B cell (primary cell): Measurements from ENCODE around the gene PRX. TPM values are rescaled to one million over a fixed set of nuclear protein-coding genes. Genes with fewer than 3 reads are reported as not detected.

Experiments used
- ATAC-seq: fragments of 200-7000 bp; cut with Tn5 transposase; one replicate; pipeline ENCODE4 v1.10.0; 2021; ENCODE audit warnings: low read depth, mild to moderate bottlenecking, moderate number of reproducible peaks, moderate library complexity
- CTCF ChIA-PET: fragments of 350-600 bp; sonication (Branson Sonifier 250); formaldehyde crosslinking; loops from one replicate; lab custom pipeline; 2021; ENCODE audit warnings: antibody characterized with exemption, inconsistent platforms; lab: Charles Lee
- POLR2A ChIA-PET: fragments of 350-600 bp; sonication (Branson Sonifier 250); formaldehyde crosslinking; loops from one replicate; lab custom pipeline; 2021; ENCODE audit warnings: antibody characterized with exemption; lab: Charles Lee
- DNase-seq: peaks from one replicate; pipeline ENCODE4 v3.0.0; 2013
- H2AFZ ChIP-seq: 2 replicates; pipeline ENCODE4 v1.6.1; 2012; ENCODE audit warnings: mild to moderate bottlenecking, low read depth, low read length; ENCODE audit not compliant: insufficient read depth, poor library complexity, severe bottlenecking
- H3K27ac ChIP-seq, 2 donors: 1 replicate in 1 of 2; 2 replicates in 1 of 2; pipeline ENCODE4 v1.5.1; 2012 to 2013; ENCODE audit warnings: low read length in 2 of 2, mild to moderate bottlenecking in 2 of 2, moderate library complexity in 1 of 2
- H3K27me3 ChIP-seq, 4 experiments: fragments of 200-600 bp in 1 of 4; sonication (generic) in 1 of 4; replicated peaks in 1 of 4; 1 replicate in 2 of 4; 2 replicates in 2 of 4; pipeline versions ENCODE4 v1.6.1 to v1.7.0; 2013 to 2016; ENCODE audit warnings: low read length in 3 of 4, mild to moderate bottlenecking in 2 of 4, mixed read lengths in 1 of 4, moderate library complexity in 1 of 4; ENCODE audit not compliant: insufficient read depth in 4 of 4, control insufficient read depth in 3 of 4; ENCODE audit errors: control extremely low read depth in 1 of 4
- H3K36me3 ChIP-seq, 2 experiments: replicated peaks in 1 of 2; 1 replicate in 1 of 2; 2 replicates in 1 of 2; pipeline versions ENCODE4 v1.6.1 to v1.7.1; 2013; ENCODE audit warnings: low read length in 1 of 2; ENCODE audit not compliant: insufficient read depth in 2 of 2, control insufficient read depth in 1 of 2; ENCODE audit errors: control extremely low read depth in 1 of 2, extremely low read depth in 1 of 2
- H3K4me1 ChIP-seq, 2 donors: fragments of 200-600 bp in 1 of 2; sonication (generic) in 1 of 2; 1 replicate in 1 of 2; 2 replicates in 1 of 2; pipeline versions ENCODE4 v1.5.1 to v1.6.1; 2013 to 2017; ENCODE audit warnings: low read length in 2 of 2; ENCODE audit not compliant: control insufficient read depth in 2 of 2, insufficient read depth in 2 of 2
- H3K4me2 ChIP-seq: replicated peaks from 2 replicates; pipeline ENCODE3; 2012; ENCODE audit warnings: mild to moderate bottlenecking, low read depth, low read length; ENCODE audit not compliant: poor library complexity, severe bottlenecking
- H3K4me3 ChIP-seq, 5 experiments: fragments of 200-600 bp in 1 of 5; sonication (generic) in 1 of 5; 1 replicate in 3 of 5; 2 replicates in 2 of 5; pipeline versions ENCODE4 v1.5.1 to v1.7.0; 2011 to 2016; ENCODE audit warnings: low read length in 4 of 5, mild to moderate bottlenecking in 4 of 5, low read depth in 2 of 5, control low read depth in 1 of 5, moderate library complexity in 1 of 5; ENCODE audit not compliant: insufficient read depth in 1 of 5; ENCODE audit errors: control extremely low read depth in 1 of 5, extremely low read depth in 1 of 5
- H3K79me2 ChIP-seq: fragments of 200-600 bp; sonication (generic); one replicate; pipeline ENCODE4 v1.6.0; 2016; ENCODE audit warnings: low read length; ENCODE audit not compliant: control insufficient read depth, insufficient read depth
- H3K9ac ChIP-seq: fragments of 200-600 bp; sonication (generic); 2 replicates; pipeline ENCODE4 v1.6.1; 2017; ENCODE audit warnings: mild to moderate bottlenecking, low read length, moderate library complexity
- H3K9me3 ChIP-seq, 3 donors: one replicate each; pipeline versions ENCODE4 v1.6.1 to v1.7.1; 2013; ENCODE audit warnings: low read length in 2 of 3; ENCODE audit not compliant: control insufficient read depth in 2 of 3, insufficient read depth in 1 of 3; ENCODE audit errors: control extremely low read depth in 1 of 3
- H4K20me1 ChIP-seq: 2 replicates; pipeline ENCODE4 v1.6.0; 2012; ENCODE audit warnings: mild to moderate bottlenecking, low read length; ENCODE audit not compliant: insufficient read depth, control insufficient read depth, poor library complexity, severe bottlenecking
- H3K27ac Mint-ChIP-seq: one replicate; pipeline ENCODE4 v1.8.0; 2021; ENCODE audit warnings: mixed read lengths
- H3K27me3 Mint-ChIP-seq: one replicate; pipeline ENCODE4 v1.8.0; 2021; ENCODE audit warnings: mixed read lengths
- H3K4me1 Mint-ChIP-seq: one replicate; pipeline ENCODE4 v1.8.0; 2021; ENCODE audit warnings: mixed read lengths
- H3K4me3 Mint-ChIP-seq: one replicate; pipeline ENCODE4 v1.8.0; 2021; ENCODE audit warnings: mixed read lengths
- H3K9me3 Mint-ChIP-seq: one replicate; pipeline ENCODE4 v1.8.0; 2022; ENCODE audit warnings: mixed read lengths; ENCODE audit not compliant: insufficient read depth
- CTCF ChIP-seq: fragments of 200-600 bp; IDR thresholded peaks from one replicate; pipeline ENCODE4 v1.8.0; 2022; ENCODE audit warnings: antibody characterized with exemption, mild to moderate bottlenecking
- EZH2 ChIP-seq: IDR thresholded peaks from 2 replicates; pipeline ENCODE4 v1.6.1; 2012; ENCODE audit warnings: borderline replicate concordance, low read depth, mild to moderate bottlenecking, moderate library complexity, low read length; ENCODE audit not compliant: insufficient read depth, poor library complexity, severe bottlenecking
- WGBS: methylation state at CpG from one replicate; pipeline ENCODE4 v1.1.5; 2013; ENCODE audit warnings: missing lambda C conversion rate; ENCODE audit not compliant: insufficient coverage; 5-methylcytosine and 5-hydroxymethylcytosine counted together
- intact Hi-C: fragments of 100-400 bp; cut with micrococcal nuclease; formaldehyde crosslinking; loops from one replicate; pipeline ENCODE4 v1.10.0; 2022
- polyA minus RNA-seq: library from RNA; depleted of rRNA, polyadenylated mRNA; stranded (reverse); fragments of >200 nt; gene quantifications from 2 replicates; pipeline ENCODE4 v1.2.3, GENCODE V29; 2012
- polyA plus RNA-seq: library from polyadenylated mRNA; depleted of rRNA; stranded (reverse); fragments of >200 nt; gene quantifications from 2 replicates; pipeline ENCODE4 v1.2.3, GENCODE V29; 2012
- total RNA-seq, 2 donors: library from RNA; stranded (reverse); fragments of 120-200 nt in 1 of 2; gene quantifications; 1 replicate in 1 of 2; 2 replicates in 1 of 2; pipeline versions ENCODE4 v1.2.3 to v1.2.4, GENCODE V29; 2013 to 2022

PRX gene
- total RNA-seq = 2.5 and 3.5 TPM in 2 replicates
- total RNA-seq (2013) = 1.2 TPM
- 0.68 and 1.1 TPM in 2 replicates for polyA plus RNA-seq
- polyA minus RNA-seq = 1.00 and 1.2 TPM in 2 replicates

- no peak within 1 kb of the TSS for H3K27ac ChIP-seq
- TF ChIP-seq EZH2 (no peak), CTCF (no peak)
- no peaks in the 10 kb centered on the region for H3K36me3 ChIP-seq
- H2AFZ ChIP-seq = no peak within 1 kb of the TSS
- H3K4me2 ChIP-seq = no peak within 1 kb of the TSS
- Mint-ChIP-seq H3K9me3 (no peaks in the 10 kb centered on the region), H3K27me3 (no peaks in the 10 kb centered on the region), H3K4me3 (no peak within 1 kb of the TSS), H3K4me1 (peaks cover 23% of the 10 kb centered on the region), H3K27ac (no peak within 1 kb of the TSS)
- H3K4me3 ChIP-seq = no peak within 1 kb of the TSS
- H3K4me1 ChIP-seq = peaks cover 12 to 33% of the 10 kb centered on the region in 2 donors
- CTCF ChIA-PET = interaction anchor here (1.0 kb wide), 1 partner anchor 8 kb away, joined by 5 read pairs; no protein-coding TSS in a partner anchor
- H3K79me2 ChIP-seq = no peaks in the 10 kb centered on the region
- no peaks in the 10 kb centered on the region for H3K9me3 ChIP-seq
- POLR2A ChIA-PET = no interaction called here
- intact Hi-C loops = no loop called here
- DNase-seq = no peak
- H3K27me3 ChIP-seq = peaks cover 0 to 2% (median 0%) of the 10 kb centered on the region in 4 experiments
- WGBS = 0% methylated on average over 1 of the region's 18 CpGs
- no peaks in the 10 kb centered on the region for H4K20me1 ChIP-seq
- ATAC-seq = no peak
- H3K9ac ChIP-seq = no peak within 1 kb of the TSS
Measured at GRCh38 chr19:40413291-40413845, at the start of gene PRX. PRX (minus strand) TSS chr19:40413378; CDS start chr19:40407932, 5,446 bp downstream.

- peak; percentile 53 for DNase-seq
- ChIA-PET CTCF (interaction anchor here (1.1 to 6.7 kb wide), 3 partner anchors 38 to 173 kb away, joined by 3 to 86 read pairs (median 5); partner anchors contain the start of gene SERTAD1), POLR2A (interaction anchor here (0.6 to 1.2 kb wide), 3 partner anchors 14 to 231 kb away, joined by 3 to 5 read pairs (median 3); no protein-coding TSS in a partner anchor)
- intact Hi-C loops = no loop called here
- no peak overlapping the region for H3K9ac ChIP-seq
- H3K27me3 Mint-ChIP-seq = peaks cover 7% of the 10 kb centered on the region
- peaks cover 0 to 9% (median 0%) of the 10 kb centered on the region in 3 donors for H3K9me3 ChIP-seq
- peaks cover 41% of the 10 kb centered on the region for H3K4me1 Mint-ChIP-seq
- H3K9me3 Mint-ChIP-seq = no peaks in the 10 kb centered on the region
- H3K27ac Mint-ChIP-seq = peak overlapping the region; percentile 47
- H3K27ac ChIP-seq = no peak overlapping the region
- no peaks in the 10 kb centered on the region for H3K36me3 ChIP-seq
- H3K4me2 ChIP-seq = peak overlapping the region; percentile 54
- peak overlapping the region; percentile 43 for H3K4me3 Mint-ChIP-seq
- peak overlapping the region; percentile 27 for H2AFZ ChIP-seq
- TF ChIP-seq EZH2 (no peak), CTCF (no peak)
- H3K27me3 ChIP-seq = peaks cover 0 to 8% (median 0%) of the 10 kb centered on the region in 4 experiments
- H3K4me1 ChIP-seq = peaks cover 25 to 37% of the 10 kb centered on the region in 2 donors
- ATAC-seq = no peak
- H3K79me2 ChIP-seq = no peaks in the 10 kb centered on the region
- no peaks in the 10 kb centered on the region for H4K20me1 ChIP-seq
- 31% methylated on average over 7 of the region's 7 CpGs for WGBS
- no peak overlapping the region for H3K4me3 ChIP-seq
Measured at GRCh38 chr19:40461669-40462221, 48.6 kb upstream of the PRX start.
